Measurements from ENCODE around the gene SUPT20HL1. TPM values are rescaled to one million over a fixed set of nuclear protein-coding genes. Genes with fewer than 3 reads are reported as not detected.

The SUPT20HL1 gene
- total RNA-seq, 1 experiment from 2014 or later, result not detected

- Histone ChIP-seq H3K27ac (ENCODE audit: low read depth, low read length, poor library complexity, severe bottlenecking) (no peak overlapping the region), H3K4me3 (ENCODE audit: low read depth, low read length, poor library complexity, severe bottlenecking) (no peak overlapping the region), H3K36me3 (ENCODE audit: insufficient read depth, low read length, poor library complexity, severe bottlenecking) (no peaks in the 10 kb centered on the region), H3K27me3 (replicated peaks; ENCODE audit: insufficient read depth, low read depth, low read length, poor library complexity) (peaks cover 18% of the 10 kb centered on the region), H3K9me3 (ENCODE audit: low read depth, low read length, poor library complexity, severe bottlenecking) (no peaks in the 10 kb centered on the region), H3K4me1 (ENCODE audit: insufficient read depth, low read length, poor library complexity, severe bottlenecking) (no peaks in the 10 kb centered on the region)
- CTCF ChIA-PET, result interaction anchor here (1.2 to 2.0 kb wide), 2 partner anchors 75 to 110 kb away, joined by 3 to 12 read pairs; no protein-coding TSS in a partner anchor
- POLR2A ChIA-PET (ENCODE audit: low non-redundant PET), result no interaction called here
- intact Hi-C loops (cut with micrococcal nuclease; ENCODE audit: unreplicated experiment), result loop anchor here (5.0 kb wide), 1 partner anchor 108 kb away; no protein-coding TSS in a partner anchor
- TF ChIP-seq EZH2 (IDR thresholded peaks at IDR 0.05; ENCODE audit: borderline replicate concordance, low read depth, low read length, poor library complexity, severe bottlenecking) (no peak), CTCF (conservative IDR thresholded peaks at IDR 0.05; ENCODE audit: low read depth, low read length) (no peak)
- DNase-seq (ENCODE audit: low spot score), result no peak
- no TSS peak for BruUV-seq (replicated peaks)
Observed at GRCh38 chrX:24369816-24370215, 9.4 kb downstream of the SUPT20HL1 start.

- intact Hi-C loops (cut with micrococcal nuclease; ENCODE audit: unreplicated experiment), result loop anchor here (5.0 kb wide), 1 partner anchor 109 kb away; no protein-coding TSS in a partner anchor
- no peak overlapping the region for H3K27ac ChIP-seq (ENCODE audit: low read depth, low read length, poor library complexity, severe bottlenecking)
- no peaks in the 10 kb centered on the region for H3K4me1 ChIP-seq (ENCODE audit: insufficient read depth, low read length, poor library complexity, severe bottlenecking)
- POLR2A ChIA-PET (ENCODE audit: low non-redundant PET), result no interaction called here
- H3K4me3 ChIP-seq (ENCODE audit: low read depth, low read length, poor library complexity, severe bottlenecking), result no peak overlapping the region
- TF ChIP-seq CTCF (conservative IDR thresholded peaks at IDR 0.05; ENCODE audit: low read depth, low read length), result peak; percentile 78
- no peak for TF ChIP-seq EZH2 (IDR thresholded peaks at IDR 0.05; ENCODE audit: borderline replicate concordance, low read depth, low read length, poor library complexity, severe bottlenecking)
- H3K27me3 ChIP-seq (replicated peaks; ENCODE audit: insufficient read depth, low read depth, low read length, poor library complexity), result peaks cover 14% of the 10 kb centered on the region
- no TSS peak for BruUV-seq (replicated peaks)
- DNase-seq (ENCODE audit: low spot score), result peak; percentile 77
- no peaks in the 10 kb centered on the region for H3K9me3 ChIP-seq (ENCODE audit: low read depth, low read length, poor library complexity, severe bottlenecking)
- no peaks in the 10 kb centered on the region for H3K36me3 ChIP-seq (ENCODE audit: insufficient read depth, low read length, poor library complexity, severe bottlenecking)
- CTCF ChIA-PET, result interaction anchor here (0.9 to 2.0 kb wide), 3 partner anchors 77 to 642 kb away, joined by 3 to 12 read pairs (median 4); no protein-coding TSS in a partner anchor
Observed at GRCh38 chrX:24371391-24371972, 11.0 kb downstream of the SUPT20HL1 start.

- BruUV-seq (replicated peaks), result no TSS peak
- intact Hi-C loops (cut with micrococcal nuclease; ENCODE audit: unreplicated experiment), result loop anchor here (5.0 kb wide), 1 partner anchor 110 kb away; no protein-coding TSS in a partner anchor
- POLR2A ChIA-PET (ENCODE audit: low non-redundant PET), result no interaction called here
- CTCF ChIA-PET, result interaction anchor here (0.9 to 2.0 kb wide), 3 partner anchors 78 to 641 kb away, joined by 3 to 12 read pairs (median 4); no protein-coding TSS in a partner anchor
- no peak for DNase-seq (ENCODE audit: low spot score)
- H3K4me1 ChIP-seq (ENCODE audit: insufficient read depth, low read length, poor library complexity, severe bottlenecking), result no peaks in the 10 kb centered on the region
- no peak overlapping the region for H3K27ac ChIP-seq (ENCODE audit: low read depth, low read length, poor library complexity, severe bottlenecking)
- TF ChIP-seq EZH2 (IDR thresholded peaks at IDR 0.05; ENCODE audit: borderline replicate concordance, low read depth, low read length, poor library complexity, severe bottlenecking) (no peak), CTCF (conservative IDR thresholded peaks at IDR 0.05; ENCODE audit: low read depth, low read length) (no peak)
- peaks cover 12% of the 10 kb centered on the region for H3K27me3 ChIP-seq (replicated peaks; ENCODE audit: insufficient read depth, low read depth, low read length, poor library complexity)
- no peaks in the 10 kb centered on the region for H3K9me3 ChIP-seq (ENCODE audit: low read depth, low read length, poor library complexity, severe bottlenecking)
- H3K4me3 ChIP-seq (ENCODE audit: low read depth, low read length, poor library complexity, severe bottlenecking), result no peak overlapping the region
- H3K36me3 ChIP-seq (ENCODE audit: insufficient read depth, low read length, poor library complexity, severe bottlenecking), result no peaks in the 10 kb centered on the region
Observed at GRCh38 chrX:24372021-24372763, 11.8 kb downstream of the SUPT20HL1 start.
